Activated B cell treated with CpG ODN at 0.5 μM for 24 hours (primary cell): Measurements from ENCODE around the gene SPTBN4. TPM values are rescaled to one million over a fixed set of nuclear protein-coding genes. Genes with fewer than 3 reads are reported as not detected.
"Not testable (repeated sequence)": the region's sequence is repeated elsewhere in the genome, so short reads cannot be mapped to it uniquely, and the experiment has no call there.

Experiments
- ATAC-seq: fragments of 200-7000 bp; cut with Tn5 transposase; one replicate; pipeline ENCODE4 v1.10.0; 2021; ENCODE audit warnings: low read depth, mild to moderate bottlenecking, moderate library complexity
- CTCF ChIA-PET: fragments of 350-600 bp; sonication (Branson Sonifier 250); formaldehyde crosslinking; loops from one replicate; lab custom pipeline; 2021; ENCODE audit warnings: antibody characterized with exemption; lab: Charles Lee
- POLR2A ChIA-PET: fragments of 350-600 bp; sonication (Branson Sonifier 250); formaldehyde crosslinking; loops from one replicate; lab custom pipeline; 2021; ENCODE audit warnings: antibody characterized with exemption; lab: Charles Lee
- DNase-seq: peaks from one replicate; pipeline ENCODE4 v3.0.0; 2022
- H3K27ac Mint-ChIP-seq: one replicate; pipeline ENCODE4 v1.8.0; 2020; ENCODE audit warnings: mixed read lengths
- H3K27me3 Mint-ChIP-seq: one replicate; pipeline ENCODE4 v1.8.0; 2021; ENCODE audit warnings: mixed read lengths
- H3K36me3 Mint-ChIP-seq: one replicate; pipeline ENCODE4 v1.8.0; 2021; ENCODE audit warnings: low read depth, mixed read lengths
- H3K4me1 Mint-ChIP-seq: one replicate; pipeline ENCODE4 v1.8.0; 2021; ENCODE audit warnings: mixed read lengths
- H3K4me3 Mint-ChIP-seq: one replicate; pipeline ENCODE4 v1.8.0; 2020; ENCODE audit warnings: mild to moderate bottlenecking, mixed read lengths
- H3K9me3 Mint-ChIP-seq: one replicate; pipeline ENCODE4 v1.8.0; 2020; ENCODE audit warnings: mixed read lengths
- intact Hi-C: fragments of 100-400 bp; cut with micrococcal nuclease; formaldehyde crosslinking; loops from one replicate; pipeline ENCODE4 v1.15.1; 2024
- total RNA-seq: library from RNA; stranded (reverse); gene quantifications from 2 replicates; pipeline ENCODE4 v1.2.3, GENCODE V29; 2022
- TF ChIP-seq, protein P1 (sequence below): fragments of 200-600 bp; IDR thresholded peaks from one replicate; pipeline ENCODE4 v1.8.0; 2022; ENCODE audit warnings: antibody characterized with exemption, mild to moderate bottlenecking

SPTBN4 gene
- total RNA-seq, 1 donor from 2014 or later = 0.20 TPM

DNA sequence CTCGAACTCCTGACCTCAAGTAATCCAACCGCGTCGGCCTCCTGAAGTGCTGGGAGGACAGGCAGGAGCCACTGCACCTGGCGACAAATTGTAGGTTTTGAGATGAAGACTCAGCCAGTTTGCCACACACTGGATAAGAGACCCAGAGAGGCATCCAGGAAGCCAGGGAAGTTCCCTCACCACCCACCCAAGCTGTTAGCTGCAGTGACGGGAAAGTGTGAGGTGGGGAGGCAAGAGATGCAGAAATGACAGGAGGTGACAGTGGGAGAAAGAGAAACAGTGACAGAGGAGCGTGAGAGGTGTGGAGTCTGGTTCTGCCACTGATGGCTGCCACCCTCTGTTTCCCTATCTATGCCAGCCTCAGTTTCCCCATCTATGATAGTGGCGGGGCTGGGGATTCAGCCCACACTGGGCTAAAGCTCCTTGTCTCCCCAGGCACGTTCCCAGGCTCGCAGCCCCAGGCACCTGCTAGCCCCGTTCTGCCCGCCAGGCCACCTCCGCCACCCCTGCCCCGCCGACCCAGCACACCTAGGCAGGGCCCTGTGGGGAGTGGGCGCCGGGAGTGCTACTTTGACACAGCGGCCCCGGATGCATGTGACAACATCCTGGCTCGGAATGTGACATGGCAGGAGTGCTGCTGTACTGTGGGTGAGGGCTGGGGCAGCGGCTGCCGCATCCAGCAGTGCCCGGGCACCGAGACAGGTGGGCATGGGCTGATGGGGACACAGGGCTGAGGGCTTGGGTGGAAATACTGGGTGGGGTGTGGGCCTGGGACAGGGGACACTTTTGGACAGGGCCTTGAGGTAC lies 155.4 kb downstream of the SPTBN4 start:
- Mint-ChIP-seq H3K4me3 (no peak overlapping the region), H3K27me3 (no peaks in the 10 kb centered on the region), H3K36me3 (peaks cover 64% of the 10 kb centered on the region), H3K27ac (no peak overlapping the region), H3K4me1 (no peaks in the 10 kb centered on the region), H3K9me3 (no peaks in the 10 kb centered on the region)
- no peak for DNase-seq
- intact Hi-C loops = no loop called here
- POLR2A ChIA-PET = interaction anchor here (0.8 kb wide), 1 partner anchor 12 kb away, joined by 3 read pairs; no protein-coding TSS in a partner anchor
- CTCF ChIA-PET = interaction anchor here (1.0 kb wide), 1 partner anchor 73 kb away, joined by 3 read pairs; no protein-coding TSS in a partner anchor
- no peak for ATAC-seq
- TF ChIP-seq, protein P1, sequence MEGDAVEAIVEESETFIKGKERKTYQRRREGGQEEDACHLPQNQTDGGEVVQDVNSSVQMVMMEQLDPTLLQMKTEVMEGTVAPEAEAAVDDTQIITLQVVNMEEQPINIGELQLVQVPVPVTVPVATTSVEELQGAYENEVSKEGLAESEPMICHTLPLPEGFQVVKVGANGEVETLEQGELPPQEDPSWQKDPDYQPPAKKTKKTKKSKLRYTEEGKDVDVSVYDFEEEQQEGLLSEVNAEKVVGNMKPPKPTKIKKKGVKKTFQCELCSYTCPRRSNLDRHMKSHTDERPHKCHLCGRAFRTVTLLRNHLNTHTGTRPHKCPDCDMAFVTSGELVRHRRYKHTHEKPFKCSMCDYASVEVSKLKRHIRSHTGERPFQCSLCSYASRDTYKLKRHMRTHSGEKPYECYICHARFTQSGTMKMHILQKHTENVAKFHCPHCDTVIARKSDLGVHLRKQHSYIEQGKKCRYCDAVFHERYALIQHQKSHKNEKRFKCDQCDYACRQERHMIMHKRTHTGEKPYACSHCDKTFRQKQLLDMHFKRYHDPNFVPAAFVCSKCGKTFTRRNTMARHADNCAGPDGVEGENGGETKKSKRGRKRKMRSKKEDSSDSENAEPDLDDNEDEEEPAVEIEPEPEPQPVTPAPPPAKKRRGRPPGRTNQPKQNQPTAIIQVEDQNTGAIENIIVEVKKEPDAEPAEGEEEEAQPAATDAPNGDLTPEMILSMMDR = no peak

DNA sequence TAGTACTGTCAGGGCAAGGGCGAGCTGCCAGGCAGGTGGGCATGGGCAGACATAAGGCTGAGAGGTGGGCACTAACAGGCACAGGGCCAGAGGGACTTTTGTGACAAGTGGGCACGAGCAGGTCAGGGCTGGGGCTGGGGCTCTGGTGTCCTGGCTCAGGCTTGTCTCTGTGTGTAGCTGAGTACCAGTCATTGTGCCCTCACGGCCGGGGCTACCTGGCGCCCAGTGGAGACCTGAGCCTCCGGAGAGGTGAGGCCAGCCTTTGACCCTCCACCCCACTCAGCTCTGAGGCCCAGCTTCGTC lies 155.9 kb downstream of the SPTBN4 start:
- no peak overlapping the region for H3K27ac Mint-ChIP-seq
- no peaks in the 10 kb centered on the region for H3K27me3 Mint-ChIP-seq
- POLR2A ChIA-PET = no interaction called here
- DNase-seq (no peak), ATAC-seq (no peak)
- no peaks in the 10 kb centered on the region for H3K9me3 Mint-ChIP-seq
- CTCF ChIA-PET = interaction anchor here (0.7 kb wide), 1 partner anchor 19 kb away, joined by 3 read pairs; no protein-coding TSS in a partner anchor
- H3K36me3 Mint-ChIP-seq = peaks cover 67% of the 10 kb centered on the region
- intact Hi-C loops = no loop called here
- TF ChIP-seq, protein P1 = no peak
- no peak overlapping the region for H3K4me3 Mint-ChIP-seq
- H3K4me1 Mint-ChIP-seq = no peaks in the 10 kb centered on the region

DNA sequence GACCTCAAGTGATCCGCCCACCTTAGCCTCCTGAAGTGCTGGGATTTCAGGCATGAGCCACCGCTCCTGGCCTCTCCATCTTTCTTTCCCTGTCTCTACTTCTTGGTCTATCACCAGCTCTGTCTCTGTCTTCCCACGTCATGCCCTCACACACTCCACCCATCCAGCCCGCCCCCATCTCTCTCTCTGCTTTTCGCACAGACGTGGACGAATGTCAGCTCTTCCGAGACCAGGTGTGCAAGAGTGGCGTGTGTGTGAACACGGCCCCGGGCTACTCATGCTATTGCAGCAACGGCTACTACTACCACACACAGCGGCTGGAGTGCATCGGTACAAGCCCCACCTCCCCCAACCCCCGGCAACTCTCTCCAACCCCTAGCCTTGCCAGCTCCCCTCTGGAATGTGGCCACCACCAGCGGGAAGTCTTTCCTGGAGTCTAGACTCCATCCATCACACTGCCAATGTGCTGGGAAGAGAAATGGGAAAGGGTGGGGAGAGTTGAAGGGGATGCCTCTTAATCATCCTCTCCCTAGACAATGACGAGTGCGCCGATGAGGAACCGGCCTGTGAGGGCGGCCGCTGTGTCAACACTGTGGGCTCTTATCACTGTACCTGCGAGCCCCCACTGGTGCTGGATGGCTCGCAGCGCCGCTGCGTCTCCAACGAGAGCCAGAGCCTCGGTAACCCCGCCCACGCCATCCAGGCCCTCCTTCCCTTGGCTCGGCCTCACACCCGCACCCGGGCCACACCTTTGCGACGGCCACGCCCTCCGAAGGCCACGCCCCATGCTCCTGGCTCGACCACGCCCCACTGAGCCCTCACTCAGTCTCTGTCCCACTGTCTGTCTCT lies 156.8 kb downstream of the SPTBN4 start:
- ChIA-PET POLR2A (interaction anchor here (0.7 kb wide), 1 partner anchor 443 kb away, joined by 3 read pairs; no protein-coding TSS in a partner anchor), CTCF (interaction anchor here (0.7 kb wide), 1 partner anchor 20 kb away, joined by 3 read pairs; no protein-coding TSS in a partner anchor)
- Mint-ChIP-seq H3K36me3 (peaks cover 64% of the 10 kb centered on the region), H3K4me3 (no peak overlapping the region), H3K27me3 (no peaks in the 10 kb centered on the region), H3K27ac (no peak overlapping the region), H3K9me3 (no peaks in the 10 kb centered on the region), H3K4me1 (no peaks in the 10 kb centered on the region)
- TF ChIP-seq, protein P1 = no peak
- DNase-seq = no peak
- ATAC-seq = peak; percentile 34
- intact Hi-C loops = no loop called here

DNA sequence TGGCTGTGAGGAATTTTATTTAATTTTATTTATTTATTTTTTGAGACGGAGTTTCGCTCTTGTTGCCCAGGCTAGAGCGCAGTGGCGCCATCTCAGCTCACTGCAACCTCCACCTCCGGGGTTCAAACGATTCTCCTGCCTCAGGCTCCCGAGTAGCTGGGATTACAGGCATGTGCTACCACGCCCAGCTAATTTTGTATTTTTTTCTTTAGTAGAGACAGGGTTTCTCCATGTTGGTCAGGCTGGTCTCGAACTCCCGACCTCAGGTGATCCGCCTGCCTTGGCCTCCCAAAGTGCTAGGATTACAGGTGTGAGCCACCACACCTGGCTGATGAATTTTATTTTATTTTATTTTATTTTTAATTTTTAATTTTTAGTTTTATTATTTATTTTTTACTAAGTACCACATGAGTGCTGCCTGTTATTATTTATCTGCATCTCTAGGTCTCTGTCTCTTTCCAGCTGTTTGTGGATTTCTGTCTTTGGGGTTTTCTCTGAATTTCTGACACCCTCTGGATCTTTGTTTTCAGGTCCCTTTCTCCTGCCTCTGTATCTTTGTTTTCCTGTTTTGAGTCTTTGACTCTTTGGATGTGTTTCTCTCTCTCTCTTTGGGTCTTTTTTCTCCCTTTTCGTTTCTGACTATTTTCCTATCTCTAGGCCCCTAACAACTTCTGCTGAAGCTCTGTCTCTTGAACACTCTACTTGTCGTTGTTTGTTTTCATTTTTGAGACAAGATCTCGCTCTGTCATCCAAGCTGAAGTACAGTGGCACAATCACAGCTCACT lies 157.8 kb downstream of the SPTBN4 start:
- CTCF ChIA-PET, H3K4me3 Mint-ChIP-seq, H3K27ac Mint-ChIP-seq, POLR2A ChIA-PET, H3K27me3 Mint-ChIP-seq, H3K9me3 Mint-ChIP-seq, ATAC-seq, intact Hi-C loops, DNase-seq, H3K4me1 Mint-ChIP-seq: not testable (repeated sequence)
- H3K36me3 Mint-ChIP-seq = peaks cover 60% of the 10 kb centered on the region

DNA sequence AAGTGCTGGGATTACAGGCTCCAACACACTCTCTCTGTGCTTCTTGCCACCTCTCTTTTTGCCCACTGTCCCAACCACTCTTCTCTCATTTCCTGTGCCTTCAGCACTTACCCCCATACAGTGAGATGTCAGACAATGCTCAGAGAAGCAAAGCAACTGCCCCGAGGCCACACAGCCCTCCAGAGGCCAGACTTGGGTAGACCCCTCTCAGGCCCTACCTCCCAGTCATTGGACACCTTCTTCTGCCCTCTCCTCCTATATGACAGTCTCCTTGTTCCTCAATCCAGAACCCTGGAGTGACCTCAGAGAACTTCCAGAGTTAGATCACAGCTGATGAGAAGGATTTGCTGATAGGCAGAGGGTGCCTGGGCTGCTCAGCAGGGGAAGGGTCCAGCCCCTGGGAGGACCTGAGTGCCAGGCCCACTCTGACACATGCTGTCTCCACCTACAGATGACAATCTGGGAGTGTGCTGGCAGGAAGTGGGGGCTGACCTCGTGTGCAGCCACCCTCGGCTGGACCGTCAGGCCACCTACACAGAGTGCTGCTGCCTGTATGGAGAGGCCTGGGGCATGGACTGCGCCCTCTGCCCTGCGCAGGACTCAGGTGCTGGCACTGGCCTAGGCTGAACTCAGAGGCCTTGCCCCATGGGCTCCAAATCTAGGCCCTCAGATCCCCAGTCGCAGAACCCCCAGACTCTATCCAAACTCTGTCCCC lies 158.8 kb downstream of the SPTBN4 start:
- intact Hi-C loops = no loop called here
- TF ChIP-seq, protein P1 = no peak
- ChIA-PET POLR2A (no interaction called here), CTCF (no interaction called here)
- no peaks in the 10 kb centered on the region for H3K9me3 Mint-ChIP-seq
- ATAC-seq (no peak), DNase-seq (no peak)
- H3K4me3 Mint-ChIP-seq = no peak overlapping the region
- no peak overlapping the region for H3K27ac Mint-ChIP-seq
- H3K36me3 Mint-ChIP-seq = peaks cover 59% of the 10 kb centered on the region
- no peaks in the 10 kb centered on the region for H3K27me3 Mint-ChIP-seq
- no peaks in the 10 kb centered on the region for H3K4me1 Mint-ChIP-seq
